ENCODE results near the gene TMEM87B. TPM values are rescaled to one million over a fixed set of nuclear protein-coding genes. Genes with fewer than 3 reads are reported as not detected.
A peak's percentile ranks its signal among the peaks of the same experiment; 100 is the strongest.

The TMEM87B gene
- total RNA-seq, 1 experiment from 2014 or later, result 41.6 TPM

- DNase-seq (ENCODE audit: low spot score), result no peak
Observed at GRCh38 chr2:112150447-112150846, 95.4 kb downstream of the TMEM87B start.

- DNase-seq (ENCODE audit: low spot score), result no peak
Observed at GRCh38 chr2:112150851-112151250, 95.8 kb downstream of the TMEM87B start.

- DNase-seq (ENCODE audit: low spot score), result no peak
Observed at GRCh38 chr2:112151271-112151670, 96.2 kb downstream of the TMEM87B start.

GRCh38 chr2:112151701-112152440 lies 96.8 kb downstream of the TMEM87B start:
- DNase-seq (ENCODE audit: low spot score), result no peak

- no peak for DNase-seq (ENCODE audit: low spot score)
Observed at GRCh38 chr2:112152476-112153178, 97.6 kb downstream of the TMEM87B start.

- DNase-seq (ENCODE audit: low spot score), result no peak
Observed at GRCh38 chr2:112153179-112153490, 98.1 kb downstream of the TMEM87B start.

GRCh38 chr2:112153501-112153900 lies 98.4 kb downstream of the TMEM87B start:
- no peak for DNase-seq (ENCODE audit: low spot score)

GRCh38 chr2:112154246-112155117 lies 99.4 kb downstream of the TMEM87B start:
- no peak for DNase-seq (ENCODE audit: low spot score)

GRCh38 chr2:112155331-112156151 lies 100.5 kb downstream of the TMEM87B start:
- no peak for DNase-seq (ENCODE audit: low spot score)

- DNase-seq (ENCODE audit: low spot score), result peak; percentile 19
Observed at GRCh38 chr2:112156152-112156986, 101.3 kb downstream of the TMEM87B start.

- no peak for DNase-seq (ENCODE audit: low spot score)
Observed at GRCh38 chr2:112157472-112157871, 102.4 kb downstream of the TMEM87B start.

- no peak for DNase-seq (ENCODE audit: low spot score)
Observed at GRCh38 chr2:112159454-112159921, 104.4 kb downstream of the TMEM87B start.

- no peak for DNase-seq (ENCODE audit: low spot score)
Observed at GRCh38 chr2:112160283-112161250, 105.5 kb downstream of the TMEM87B start.

- DNase-seq (ENCODE audit: low spot score), result no peak
Observed at GRCh38 chr2:112161431-112162145, 106.5 kb downstream of the TMEM87B start.

- DNase-seq (ENCODE audit: low spot score), result no peak
Observed at GRCh38 chr2:112162341-112162740, 107.3 kb downstream of the TMEM87B start.

- no peak for DNase-seq (ENCODE audit: low spot score)
Observed at GRCh38 chr2:112162956-112163355, 107.9 kb downstream of the TMEM87B start.

- DNase-seq (ENCODE audit: low spot score), result no peak
Observed at GRCh38 chr2:112163541-112163981, 108.5 kb downstream of the TMEM87B start.

GRCh38 chr2:112164876-112165275 lies 109.8 kb downstream of the TMEM87B start:
- no peak for DNase-seq (ENCODE audit: low spot score)

- DNase-seq (ENCODE audit: low spot score), result no peak
Observed at GRCh38 chr2:112165296-112165695, 110.2 kb downstream of the TMEM87B start.
